SK-N-MC (cell line): ENCODE measurements around the gene BRAP.

ENCODE experiments used
- EZH2 ChIP-seq: fragments of 200-600 bp; sonication (generic); IDR thresholded peaks from one replicate; pipeline ENCODE4 v1.6.1; 2017; ENCODE audit warnings: antibody characterized with exemption
- FOXP2 ChIP-seq: optimal IDR thresholded peaks from 2 replicates; pipeline ENCODE3; 2011; ENCODE audit warnings: mild to moderate bottlenecking, moderate library complexity; ENCODE audit not compliant: insufficient read depth; ENCODE audit errors: extremely low read length, control extremely low read depth
- POLR2AphosphoS5 ChIP-seq: IDR thresholded peaks from 2 replicates; pipeline ENCODE4 v1.6.1; 2012; ENCODE audit warnings: mild to moderate bottlenecking, low read depth, low read length, borderline replicate concordance

- TF ChIP-seq POLR2AphosphoS5 (no peak), EZH2 (no peak), FOXP2 (no peak)
These were observed 8.1 kb upstream of the BRAP start for GRCh38 chr12:111693818-111694217.
